Stimulated activated naive CD8-positive, alpha-beta T cell treated with anti-CD3 and anti-CD28 coated beads, Interleukin-15, Interleukin-2, amounts not matched to agents 100 U/mL and 50 U/mL, for 24 hours (primary cell): ENCODE data around the gene CMTM1.
"Not testable (repeated sequence)": the region's sequence is repeated elsewhere in the genome, so short reads cannot be mapped to it uniquely, and the experiment has no call there.

Experiments
- ATAC-seq: fragments of 150-1000 bp; cut with Tn5 transposase; one replicate; pipeline ENCODE4 v1.10.0; 2021
- DNase-seq: peaks from one replicate; pipeline ENCODE4 v3.0.0; 2021

CMTM1 gene

GRCh38 chr16:66614161-66614802 lies 48.0 kb downstream of the CMTM1 start:
- DNase-seq (no peak), ATAC-seq (no peak)

DNA sequence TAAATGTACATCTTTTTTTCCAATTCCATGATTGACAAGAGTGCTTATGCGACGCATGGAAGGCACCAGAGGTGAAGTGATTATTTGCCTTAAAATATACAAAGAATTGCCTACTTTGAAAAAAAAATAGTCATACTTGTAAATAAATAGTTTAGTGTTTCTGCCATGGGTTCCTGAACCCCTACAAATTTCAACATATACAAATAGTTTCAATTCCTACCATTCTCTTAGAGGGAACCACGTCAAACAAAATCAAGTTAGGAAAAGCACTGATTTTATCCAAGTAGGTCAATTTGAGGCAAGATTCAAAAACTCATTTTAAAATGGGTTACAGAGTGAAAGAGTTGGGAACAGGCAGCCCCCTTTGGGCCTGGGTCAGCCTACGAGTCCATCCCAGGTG lies 49.9 kb downstream of the CMTM1 start:
- ATAC-seq, result no peak
- no peak for DNase-seq

- DNase-seq (no peak), ATAC-seq (no peak)
These were observed 50.4 kb downstream of the CMTM1 start for GRCh38 chr16:66616592-66616991.

DNA sequence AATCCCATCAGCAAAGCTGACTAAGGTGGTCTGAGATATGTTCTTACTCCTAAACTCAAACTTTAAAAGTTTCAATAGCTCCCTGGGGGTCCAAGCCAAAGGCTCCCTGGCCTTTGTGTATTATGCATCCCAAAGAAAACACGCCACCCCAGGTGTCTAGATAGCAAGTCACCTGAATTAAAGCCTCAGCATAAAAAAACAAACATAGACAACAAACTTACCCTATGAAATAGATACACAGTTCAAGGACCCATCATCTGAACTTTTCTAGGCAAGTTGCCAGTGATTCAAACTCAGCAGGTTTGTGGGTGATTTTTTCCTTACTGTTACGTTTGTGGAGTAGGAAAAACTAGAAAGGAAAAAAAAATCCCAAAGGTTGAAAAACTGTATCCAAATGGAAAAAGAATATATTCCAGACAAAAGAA lies 50.8 kb downstream of the CMTM1 start:
- ATAC-seq (no peak), DNase-seq (no peak)

DNA sequence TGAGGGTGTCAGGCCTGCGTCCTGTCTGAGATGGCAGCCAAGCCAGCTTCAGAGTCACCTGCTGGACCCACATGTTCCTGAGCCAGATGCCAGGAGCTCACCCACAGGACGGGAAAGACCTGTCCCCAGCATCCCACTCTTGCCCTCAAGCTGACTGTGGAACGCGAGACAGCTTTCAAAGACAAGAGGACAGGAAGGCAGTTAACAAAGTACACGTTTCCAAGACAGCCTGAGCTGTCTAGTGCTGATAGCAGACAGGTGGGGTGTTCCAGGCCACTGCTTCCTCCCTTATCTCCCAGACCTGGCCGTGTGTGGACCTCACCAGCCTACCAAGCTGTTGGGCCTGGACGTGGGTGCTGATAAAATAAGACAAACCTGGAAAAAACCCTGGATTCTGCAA lies 51.5 kb downstream of the CMTM1 start:
- DNase-seq (no peak), ATAC-seq (no peak)

GRCh38 chr16:66618588-66619375 lies 52.5 kb downstream of the CMTM1 start:
- DNase-seq, result no peak
- no peak for ATAC-seq

- ATAC-seq (no peak), DNase-seq (no peak)
These were observed 53.5 kb downstream of the CMTM1 start for GRCh38 chr16:66619534-66620428.

DNA sequence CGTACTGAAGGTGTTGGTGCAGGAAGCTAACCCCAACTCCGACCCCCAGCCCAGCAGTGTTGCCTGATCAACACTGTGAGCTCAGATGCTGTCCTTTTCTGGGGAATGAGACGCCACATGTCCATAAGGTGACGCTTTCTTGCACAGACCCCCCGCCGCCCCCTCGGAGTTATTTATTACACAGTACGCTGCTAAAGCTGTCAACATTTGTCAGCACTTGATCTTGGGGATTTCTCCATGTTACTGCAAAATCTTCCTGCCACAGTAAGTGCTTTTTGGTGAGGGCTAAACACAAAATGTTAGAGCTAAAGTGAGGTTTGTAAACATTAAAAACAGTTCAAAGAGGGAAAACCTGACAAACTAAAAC lies 54.2 kb downstream of the CMTM1 start:
- no peak for DNase-seq
- ATAC-seq, result no peak

DNA sequence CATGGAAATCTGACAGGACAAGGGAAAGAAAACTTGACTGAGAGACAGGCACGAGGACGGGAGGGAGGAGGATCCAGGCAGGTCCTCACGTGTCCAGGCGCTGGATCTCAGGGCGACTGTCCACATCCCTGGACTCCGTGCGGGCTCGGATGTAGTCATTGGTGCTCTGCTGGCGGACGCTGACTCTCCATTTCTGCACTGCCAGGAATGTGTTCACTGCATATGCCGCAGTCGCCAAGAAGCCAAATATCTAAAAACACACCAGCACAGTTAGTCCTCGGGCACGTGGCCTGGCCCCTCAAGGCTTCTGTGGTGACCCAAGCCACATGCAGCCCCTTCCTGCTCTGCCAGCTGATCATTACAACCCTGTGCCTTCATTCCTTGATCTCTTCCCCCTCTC lies 55.7 kb downstream of the CMTM1 start:
- DNase-seq (no peak), ATAC-seq (no peak)

GRCh38 chr16:66622863-66623262 lies 56.6 kb downstream of the CMTM1 start:
- DNase-seq, result no peak
- no peak for ATAC-seq

- DNase-seq (no peak), ATAC-seq (no peak)
These were observed 57.5 kb downstream of the CMTM1 start for GRCh38 chr16:66623755-66624154.

GRCh38 chr16:66627611-66628378 lies 61.6 kb downstream of the CMTM1 start:
- ATAC-seq, DNase-seq: not testable (repeated sequence)
